LNCaP clone FGC (cell line): ENCODE measurements around the gene CC2D1A.

Experiments
- DNase-seq: peaks from one replicate; pipeline ENCODE4 v3.0.0-alpha.2; 2011; ENCODE audit warnings: low read depth
- H3K4me3 ChIP-seq: 2 replicates; pipeline ENCODE4 v1.5.1; 2011; ENCODE audit warnings: mild to moderate bottlenecking, low read depth, low read length, control low read depth
- CTCF ChIP-seq: IDR thresholded peaks from 2 replicates; pipeline ENCODE4 v1.5.1; 2012; ENCODE audit warnings: mild to moderate bottlenecking; ENCODE audit not compliant: control insufficient read depth, insufficient read depth; ENCODE audit errors: extremely low read depth

CC2D1A gene

GRCh38 chr19:13961826-13962698 lies 56.1 kb downstream of the CC2D1A start:
- TF ChIP-seq CTCF = no peak
- no peak overlapping the region for H3K4me3 ChIP-seq
- no peak for DNase-seq

- no peak for DNase-seq
- no peak for TF ChIP-seq CTCF
- H3K4me3 ChIP-seq = no peak overlapping the region
Observed at GRCh38 chr19:13962699-13963602, 57.0 kb downstream of the CC2D1A start.

- DNase-seq = no peak
- no peak overlapping the region for H3K4me3 ChIP-seq
- no peak for TF ChIP-seq CTCF
Observed at GRCh38 chr19:13963603-13964105, 57.7 kb downstream of the CC2D1A start.

- no peak for TF ChIP-seq CTCF
- no peak for DNase-seq
- no peak overlapping the region for H3K4me3 ChIP-seq
Observed at GRCh38 chr19:13964776-13965175, 58.8 kb downstream of the CC2D1A start.

- TF ChIP-seq CTCF = no peak
- DNase-seq = no peak
Observed at GRCh38 chr19:13965377-13965896, 59.4 kb downstream of the CC2D1A start.

GRCh38 chr19:13965926-13966683 lies 60.1 kb downstream of the CC2D1A start:
- no peak overlapping the region for H3K4me3 ChIP-seq
- no peak for TF ChIP-seq CTCF
- no peak for DNase-seq

More at GRCh38 chr19:13965377-13965896, 59.4 kb downstream of the CC2D1A start:
- no peak overlapping the region for H3K4me3 ChIP-seq
